ENCODE results near the gene NIPSNAP3A.

Gene NIPSNAP3A

DNA sequence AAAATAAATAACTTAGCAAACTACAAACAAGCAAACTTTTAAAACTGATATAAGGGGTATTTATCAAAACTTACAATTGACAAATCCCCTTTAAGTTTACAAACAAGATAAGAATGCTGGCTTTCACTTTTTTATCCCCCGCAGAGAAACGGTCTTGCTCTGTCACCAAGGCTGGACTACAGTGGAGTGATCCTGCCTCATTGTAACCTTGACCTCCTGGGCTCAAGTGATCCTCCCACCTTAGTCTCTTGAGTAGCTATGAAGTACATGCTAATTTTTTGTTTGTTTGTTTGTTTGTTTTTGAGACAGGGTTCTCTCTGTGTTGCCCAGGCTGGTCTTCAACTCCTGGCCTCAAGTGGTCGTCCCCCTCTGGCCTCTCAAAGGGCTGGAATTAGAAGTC, 9.0 kb upstream of the NIPSNAP3A start:
- TF ChIP-seq, protein P1, sequence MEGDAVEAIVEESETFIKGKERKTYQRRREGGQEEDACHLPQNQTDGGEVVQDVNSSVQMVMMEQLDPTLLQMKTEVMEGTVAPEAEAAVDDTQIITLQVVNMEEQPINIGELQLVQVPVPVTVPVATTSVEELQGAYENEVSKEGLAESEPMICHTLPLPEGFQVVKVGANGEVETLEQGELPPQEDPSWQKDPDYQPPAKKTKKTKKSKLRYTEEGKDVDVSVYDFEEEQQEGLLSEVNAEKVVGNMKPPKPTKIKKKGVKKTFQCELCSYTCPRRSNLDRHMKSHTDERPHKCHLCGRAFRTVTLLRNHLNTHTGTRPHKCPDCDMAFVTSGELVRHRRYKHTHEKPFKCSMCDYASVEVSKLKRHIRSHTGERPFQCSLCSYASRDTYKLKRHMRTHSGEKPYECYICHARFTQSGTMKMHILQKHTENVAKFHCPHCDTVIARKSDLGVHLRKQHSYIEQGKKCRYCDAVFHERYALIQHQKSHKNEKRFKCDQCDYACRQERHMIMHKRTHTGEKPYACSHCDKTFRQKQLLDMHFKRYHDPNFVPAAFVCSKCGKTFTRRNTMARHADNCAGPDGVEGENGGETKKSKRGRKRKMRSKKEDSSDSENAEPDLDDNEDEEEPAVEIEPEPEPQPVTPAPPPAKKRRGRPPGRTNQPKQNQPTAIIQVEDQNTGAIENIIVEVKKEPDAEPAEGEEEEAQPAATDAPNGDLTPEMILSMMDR (IDR thresholded peaks at IDR 0.05): no peak
- Histone ChIP-seq H3K9ac (no peak overlapping the region), H3K27me3 (ENCODE audit: control insufficient read depth, insufficient read depth, low read length) (no peaks in the 10 kb centered on the region)

DNA sequence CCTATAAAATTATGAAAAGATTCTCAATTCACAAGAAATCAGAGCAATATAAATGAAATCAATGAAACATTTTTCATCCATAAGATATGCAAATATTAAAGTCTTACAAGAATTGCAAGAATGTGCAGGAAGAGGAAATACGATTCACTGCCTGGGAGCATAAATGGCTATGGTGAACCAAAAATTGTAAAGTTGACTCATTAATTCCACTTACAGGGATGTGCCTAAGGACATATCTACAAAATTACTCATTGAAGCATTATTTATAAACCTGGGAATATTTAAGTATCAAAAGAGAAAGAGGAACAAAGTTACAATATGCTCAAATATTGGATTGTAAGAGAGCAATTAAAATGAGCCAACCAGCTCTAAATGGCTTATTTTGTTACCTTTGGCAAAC, 6.9 kb upstream of the NIPSNAP3A start:
- H3K27ac ChIP-seq: no peak overlapping the region
- no peaks in the 10 kb centered on the region for H3K4me1 ChIP-seq
- H3K9ac ChIP-seq: no peak overlapping the region
- H3K79me2 ChIP-seq: no peaks in the 10 kb centered on the region
- no peaks in the 10 kb centered on the region for H3K27me3 ChIP-seq (ENCODE audit: control insufficient read depth, insufficient read depth, low read length)
- TF ChIP-seq, protein P1 (IDR thresholded peaks at IDR 0.05): no peak
- no peak overlapping the region for H3K4me2 ChIP-seq (ENCODE audit: low read length)
- no peak overlapping the region for H3K4me3 ChIP-seq (ENCODE audit: low read depth, low read length)
- H2AFZ ChIP-seq: no peak overlapping the region
- H3K9me3 ChIP-seq (ENCODE audit: control insufficient read depth, low read length): no peaks in the 10 kb centered on the region
- H3K36me3 ChIP-seq (ENCODE audit: control insufficient read depth, insufficient read depth, low read length): no peaks in the 10 kb centered on the region

More for the DNA sequence above, 9.0 kb upstream of the NIPSNAP3A start:
- H2AFZ ChIP-seq: no peak overlapping the region
- no peaks in the 10 kb centered on the region for H3K79me2 ChIP-seq
- H3K9me3 ChIP-seq (ENCODE audit: control insufficient read depth, low read length): no peaks in the 10 kb centered on the region
- H3K27ac ChIP-seq: no peak overlapping the region
- H3K4me3 ChIP-seq (ENCODE audit: low read depth, low read length): no peak overlapping the region
- H3K4me1 ChIP-seq: no peaks in the 10 kb centered on the region
- H3K36me3 ChIP-seq (ENCODE audit: control insufficient read depth, insufficient read depth, low read length): no peaks in the 10 kb centered on the region
- H3K4me2 ChIP-seq (ENCODE audit: low read length): no peak overlapping the region

DNA sequence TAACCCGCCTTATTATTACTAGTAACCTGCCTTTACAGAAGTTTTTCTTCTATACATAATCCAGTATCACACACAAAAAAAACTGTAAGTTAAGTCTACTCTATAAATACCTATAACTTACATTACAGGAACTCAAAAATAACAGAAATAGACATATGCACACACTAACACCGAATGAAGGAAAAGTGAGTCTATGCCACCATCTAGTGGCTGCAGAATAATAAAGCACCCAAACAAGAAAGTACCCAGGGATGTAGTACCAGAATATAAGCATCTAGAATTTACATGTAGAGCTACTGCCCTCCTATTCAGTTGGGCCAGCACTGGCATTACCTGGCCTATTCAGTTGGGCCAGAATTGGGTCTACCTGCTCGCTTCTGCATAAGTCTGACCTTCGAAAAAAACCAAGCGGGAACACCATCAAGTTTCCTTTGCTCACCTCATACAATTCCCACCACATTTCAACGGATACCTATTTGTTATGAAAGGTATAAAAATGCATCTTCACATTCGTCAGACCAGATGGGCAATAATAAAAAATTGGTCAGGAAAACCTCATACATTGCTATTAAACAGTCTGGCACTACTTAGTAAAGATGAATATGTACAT, 4.0 kb upstream of the NIPSNAP3A start:
- no peak overlapping the region for H2AFZ ChIP-seq
- no peak overlapping the region for H3K27ac ChIP-seq
- no peaks in the 10 kb centered on the region for H3K79me2 ChIP-seq
- TF ChIP-seq, protein P1 (IDR thresholded peaks at IDR 0.05): peak; percentile 50
- no peak overlapping the region for H3K4me3 ChIP-seq (ENCODE audit: low read depth, low read length)
- H3K27me3 ChIP-seq (ENCODE audit: control insufficient read depth, insufficient read depth, low read length): no peaks in the 10 kb centered on the region
- H3K9me3 ChIP-seq (ENCODE audit: control insufficient read depth, low read length): no peaks in the 10 kb centered on the region
- H3K4me2 ChIP-seq (ENCODE audit: low read length): no peak overlapping the region
- H3K4me1 ChIP-seq: no peaks in the 10 kb centered on the region
- no peaks in the 10 kb centered on the region for H3K36me3 ChIP-seq (ENCODE audit: control insufficient read depth, insufficient read depth, low read length)
- no peak overlapping the region for H3K9ac ChIP-seq

DNA sequence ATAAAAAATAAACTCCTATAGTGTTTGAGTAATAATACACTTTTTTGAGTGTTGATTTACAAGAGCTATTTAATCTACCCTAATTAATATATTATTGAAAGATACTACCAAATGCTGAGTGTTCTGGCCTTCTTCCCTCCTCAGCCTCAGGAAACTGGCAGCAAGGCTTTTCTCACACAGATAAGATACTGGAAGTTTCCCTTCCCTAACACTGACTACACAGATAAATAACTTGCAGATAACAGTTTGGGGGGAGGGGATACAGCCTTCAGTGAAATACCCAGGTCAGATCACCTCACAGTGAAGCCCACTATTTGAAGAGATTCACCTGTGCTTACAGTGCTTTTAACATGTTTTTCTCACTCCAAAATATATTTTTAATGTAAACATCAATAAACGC, 1.6 kb upstream of the NIPSNAP3A start:
- Histone ChIP-seq H3K4me2 (ENCODE audit: low read length) (no peak overlapping the region), H2AFZ (no peak overlapping the region), H3K4me3 (ENCODE audit: low read depth, low read length) (no peak overlapping the region), H3K27ac (no peak overlapping the region), H3K36me3 (ENCODE audit: control insufficient read depth, insufficient read depth, low read length) (no peaks in the 10 kb centered on the region), H3K27me3 (ENCODE audit: control insufficient read depth, insufficient read depth, low read length) (no peaks in the 10 kb centered on the region), H3K4me1 (no peaks in the 10 kb centered on the region), H3K9me3 (ENCODE audit: control insufficient read depth, low read length) (no peaks in the 10 kb centered on the region), H3K79me2 (no peaks in the 10 kb centered on the region), H3K9ac (no peak overlapping the region)
- TF ChIP-seq, protein P1 (IDR thresholded peaks at IDR 0.05): no peak

DNA sequence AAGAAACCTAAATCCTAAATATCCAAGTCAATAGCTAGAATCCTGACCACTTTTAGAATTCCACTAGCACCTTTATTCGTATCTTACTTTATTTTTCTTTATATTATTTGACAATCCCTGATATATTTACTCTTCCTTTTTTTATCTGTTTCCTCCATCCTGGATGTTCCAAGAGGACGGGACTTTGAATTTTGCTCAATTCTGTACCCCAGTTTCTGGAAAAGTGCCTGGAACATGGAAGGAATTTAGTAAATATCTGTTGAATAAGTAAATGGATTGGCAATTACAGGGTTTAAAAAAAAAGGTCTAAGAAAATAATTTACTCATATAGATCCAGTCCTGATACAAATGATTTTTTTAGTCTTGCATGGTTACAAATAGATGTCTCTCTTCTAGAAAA, 1.2 kb upstream of the NIPSNAP3A start:
- TF ChIP-seq, protein P1 (IDR thresholded peaks at IDR 0.05): no peak

More for the DNA sequence above, 1.2 kb upstream of the NIPSNAP3A start:
- Histone ChIP-seq H3K79me2 (no peaks in the 10 kb centered on the region), H3K9ac (no peak overlapping the region), H3K4me3 (ENCODE audit: low read depth, low read length) (no peak overlapping the region), H3K27me3 (ENCODE audit: control insufficient read depth, insufficient read depth, low read length) (no peaks in the 10 kb centered on the region), H3K9me3 (ENCODE audit: control insufficient read depth, low read length) (no peaks in the 10 kb centered on the region), H3K36me3 (ENCODE audit: control insufficient read depth, insufficient read depth, low read length) (no peaks in the 10 kb centered on the region), H2AFZ (no peak overlapping the region), H3K4me1 (no peaks in the 10 kb centered on the region), H3K27ac (no peak overlapping the region), H3K4me2 (ENCODE audit: low read length) (no peak overlapping the region)
